Panc1 (cell line): Measurements from ENCODE around the gene TLL2. TPM values are rescaled to one million over a fixed set of nuclear protein-coding genes. Genes with fewer than 3 reads are reported as not detected.

Experiments
- ATAC-seq: fragments of 200-7000 bp; cut with Tn5 transposase; 2 replicates; pipeline ENCODE4 v1.9.1; 2020; ENCODE audit warnings: mild to moderate bottlenecking, moderate library complexity
- BruUV-seq: library from RNA; stranded (reverse); fragments of 400-500 nt; replicated peaks from 2 replicates; lab custom pipeline; 2021; lab: Mats Ljungman, UMichigan
- CTCF ChIA-PET: fragments of 300-600 bp; sonication (Branson Sonifier 250); formaldehyde crosslinking; loops from one replicate; lab custom pipeline; 2022; ENCODE audit warnings: antibody characterized with exemption; lab: Charles Lee
- POLR2A ChIA-PET: fragments of 300-600 bp; sonication (Branson Sonifier 250); formaldehyde crosslinking; loops from one replicate; lab custom pipeline; 2022; ENCODE audit warnings: antibody characterized with exemption; lab: Charles Lee
- DNase-seq: peaks from one replicate; pipeline ENCODE4 v3.0.0-alpha.2; 2010; ENCODE audit warnings: low read depth, low spot score
- H3K27ac ChIP-seq: 2 replicates; pipeline ENCODE4 v1.5.1; 2011; ENCODE audit warnings: mild to moderate bottlenecking, low read length, inconsistent platforms
- H3K27me3 ChIP-seq: fragments of 200-500 bp; sonication (Bioruptor generic); 2 replicates; pipeline ENCODE4 v1.6.0; 2014; ENCODE audit warnings: low read length, inconsistent platforms; ENCODE audit not compliant: control insufficient read depth, insufficient read depth
- H3K36me3 ChIP-seq: fragments of 200-500 bp; sonication (Bioruptor generic); 2 replicates; pipeline ENCODE4 v1.5.1; 2014; ENCODE audit warnings: inconsistent platforms, mild to moderate bottlenecking, low read length, moderate library complexity; ENCODE audit not compliant: control insufficient read depth, insufficient read depth
- H3K4me1 ChIP-seq: 2 replicates; pipeline ENCODE4 v1.5.1; 2011; ENCODE audit warnings: inconsistent platforms, mild to moderate bottlenecking, low read length, moderate library complexity; ENCODE audit not compliant: control insufficient read depth, insufficient read depth
- H3K4me3 ChIP-seq, 2 experiments: 2 replicates each; pipeline ENCODE4 v1.5.1; 2011 to 2012; ENCODE audit warnings: low read depth in 2 of 2, low read length in 2 of 2, mild to moderate bottlenecking in 2 of 2, inconsistent platforms in 1 of 2, moderate library complexity in 1 of 2
- H3K9me3 ChIP-seq: fragments of 200-500 bp; sonication (Bioruptor generic); 2 replicates; pipeline ENCODE4 v1.5.1; 2014; ENCODE audit warnings: low read depth, mild to moderate bottlenecking, inconsistent platforms, low read length, moderate library complexity; ENCODE audit not compliant: control insufficient read depth, insufficient read depth
- CTCF ChIP-seq: fragments of 450-650 bp; IDR thresholded peaks from 2 replicates; pipeline ENCODE4 v1.5.1; 2017; ENCODE audit warnings: mild to moderate bottlenecking
- POLR2AphosphoS5 ChIP-seq: IDR thresholded peaks from 2 replicates; pipeline ENCODE4 v1.6.1; 2012; ENCODE audit warnings: mild to moderate bottlenecking, low read depth, low read length, moderate library complexity
- REST ChIP-seq, 2 experiments: IDR thresholded peaks; 2 replicates each; pipeline ENCODE4 v1.6.1; 2011 to 2012; ENCODE audit warnings: low read depth in 2 of 2, control low read depth in 1 of 2, low read length in 1 of 2, mild to moderate bottlenecking in 1 of 2, moderate library complexity in 1 of 2; ENCODE audit not compliant: insufficient read depth in 1 of 2
- SIN3A ChIP-seq: IDR thresholded peaks from 2 replicates; pipeline ENCODE4 v1.6.1; 2012; ENCODE audit warnings: low read depth, mild to moderate bottlenecking, low read length, moderate library complexity, borderline replicate concordance; ENCODE audit not compliant: insufficient read depth
- TCF7L2 ChIP-seq: IDR thresholded peaks from 2 replicates; pipeline ENCODE4 v1.6.1; 2011; ENCODE audit warnings: mild to moderate bottlenecking, low read depth, low read length, inconsistent platforms
- in situ Hi-C: cut with HindIII; loops from 2 replicates; pipeline ENCODE4 v1.10.0; 2016; ENCODE audit warnings: low sequenced_read_pairs, low pct_unique_long_range_greater_than_20kb
- intact Hi-C: fragments of 100-400 bp; cut with micrococcal nuclease; formaldehyde crosslinking; loops from one replicate; pipeline ENCODE4 v1.10.0; 2022; ENCODE audit not compliant: unreplicated experiment
- total RNA-seq: library from RNA; stranded (reverse); gene quantifications from one replicate; pipeline ENCODE4 v1.2.1, GENCODE V29; 2021; ENCODE audit not compliant: unreplicated experiment

The TLL2 gene
- total RNA-seq, 1 experiment from 2014 or later = 0.64 TPM

GRCh38 chr10:96360766-96361165, 153.0 kb downstream of the TLL2 start:
- no TSS peak for BruUV-seq
- intact Hi-C loops = no loop called here
- no peaks in the 10 kb centered on the region for H3K9me3 ChIP-seq
- ATAC-seq (no peak), DNase-seq (no peak)
- H3K4me3 ChIP-seq = no peak overlapping the region
- ChIA-PET CTCF (no interaction called here), POLR2A (no interaction called here)
- H3K36me3 ChIP-seq = no peaks in the 10 kb centered on the region
- H3K27ac ChIP-seq = no peak overlapping the region
- in situ Hi-C loops = no loop called here
- TF ChIP-seq SIN3A (no peak), TCF7L2 (no peak), REST (IDR thresholded peaks at IDR 0.05; ENCODE audit: insufficient read depth in 1 of 2, low read depth in 2 of 2, low read length in 1 of 2) (no peak), CTCF (no peak), POLR2AphosphoS5 (no peak)
- peaks cover 6% of the 10 kb centered on the region for H3K4me1 ChIP-seq
- peaks cover 27% of the 10 kb centered on the region for H3K27me3 ChIP-seq

- no peak for DNase-seq
- Histone ChIP-seq H3K9me3 (no peaks in the 10 kb centered on the region), H3K4me1 (peaks cover 1% of the 10 kb centered on the region; the same call in 1 of the 2 replicates), H3K36me3 (no peaks in the 10 kb centered on the region), H3K4me3 (no peak overlapping the region), H3K27me3 (peaks cover 27% of the 10 kb centered on the region), H3K27ac (no peak overlapping the region)
- in situ Hi-C loops (no loop called here), intact Hi-C loops (no loop called here)
- no peak for ATAC-seq
- CTCF ChIA-PET = no interaction called here
- BruUV-seq = no TSS peak
- POLR2A ChIA-PET = no interaction called here
- TF ChIP-seq POLR2AphosphoS5 (no peak), REST (IDR thresholded peaks at IDR 0.05; ENCODE audit: insufficient read depth in 1 of 2, low read depth in 2 of 2, low read length in 1 of 2) (no peak), CTCF (no peak), TCF7L2 (no peak), SIN3A (no peak)
Observed at GRCh38 chr10:96360331-96360730, 153.4 kb downstream of the TLL2 start.
